GM12875 (cell line): ENCODE results near the gene MEIKIN.
A peak's percentile ranks its signal among the peaks of the same experiment; 100 is the strongest.

ENCODE experiments used
- H3K4me3 ChIP-seq: one replicate; pipeline ENCODE4 v1.5.1; 2011; ENCODE audit warnings: low read depth, low read length, control low read depth
- CTCF ChIP-seq: IDR thresholded peaks from 2 replicates; pipeline ENCODE4 v1.5.1; 2011; ENCODE audit warnings: low read depth, mild to moderate bottlenecking, control low read depth, inconsistent platforms, low read length, moderate library complexity, borderline replicate concordance; ENCODE audit not compliant: insufficient read depth

MEIKIN gene

GRCh38 chr5:131812371-131813160 is 132.9 kb downstream of the MEIKIN start:
- H3K4me3 ChIP-seq = no peak overlapping the region
- TF ChIP-seq CTCF = no peak

- TF ChIP-seq CTCF = peak; percentile 34; the same call in 1 of the 2 replicates
- no peak overlapping the region for H3K4me3 ChIP-seq
Measured at GRCh38 chr5:131810510-131811249, 134.8 kb downstream of the MEIKIN start.

DNA sequence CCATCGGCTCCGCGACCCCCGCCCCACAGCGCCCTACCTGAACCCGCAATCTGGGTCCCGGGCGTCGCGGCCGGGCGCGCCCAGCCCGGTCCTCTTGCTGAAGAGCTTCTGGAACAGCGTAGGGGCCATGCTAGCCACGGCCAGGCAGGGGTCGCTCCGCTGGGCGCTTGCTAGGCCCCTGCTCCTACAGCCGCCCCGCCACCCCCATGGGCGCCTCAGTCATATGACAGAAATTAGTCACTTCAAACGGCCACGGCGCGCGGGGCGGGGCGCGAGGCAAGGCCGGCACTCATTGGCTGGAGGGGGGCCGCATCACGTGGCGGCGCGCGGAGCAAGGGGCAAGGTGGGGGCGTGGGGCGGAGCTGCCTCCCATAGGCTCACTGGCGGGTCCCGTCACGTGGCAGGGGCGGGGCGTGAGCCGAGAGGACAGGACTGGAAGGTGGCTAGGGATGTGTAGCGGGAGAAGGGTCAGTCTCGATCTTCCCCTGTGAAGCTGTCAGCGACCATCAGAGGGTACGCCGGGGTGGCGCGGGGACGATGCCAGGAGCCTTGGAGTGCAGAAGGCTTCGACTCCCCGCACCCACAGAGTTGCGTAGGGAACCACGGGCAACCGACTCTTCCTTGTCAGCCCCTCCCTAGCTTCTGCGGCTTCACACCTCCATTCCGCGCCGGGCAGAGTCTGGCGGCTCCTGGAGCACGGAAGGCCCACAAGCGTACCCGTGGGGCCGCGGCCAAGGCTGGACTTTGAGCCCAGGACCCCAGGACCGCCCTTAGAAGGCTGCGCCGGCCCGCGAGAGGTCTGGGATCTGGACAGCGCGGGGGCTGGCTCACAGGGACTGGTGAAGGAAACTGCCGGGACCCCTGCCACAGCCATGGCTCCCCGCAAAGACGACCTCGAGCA is 148.4 kb downstream of the MEIKIN start, which contains the start of gene FNIP1:
TSS of gene FNIP1 (minus strand) at position 225 of the 901 bp plus-strand sequence. CDS start at position 129, 96 bp downstream.
- peak within 1 kb of the TSS; percentile 92 for H3K4me3 ChIP-seq
- TF ChIP-seq CTCF = no peak

DNA sequence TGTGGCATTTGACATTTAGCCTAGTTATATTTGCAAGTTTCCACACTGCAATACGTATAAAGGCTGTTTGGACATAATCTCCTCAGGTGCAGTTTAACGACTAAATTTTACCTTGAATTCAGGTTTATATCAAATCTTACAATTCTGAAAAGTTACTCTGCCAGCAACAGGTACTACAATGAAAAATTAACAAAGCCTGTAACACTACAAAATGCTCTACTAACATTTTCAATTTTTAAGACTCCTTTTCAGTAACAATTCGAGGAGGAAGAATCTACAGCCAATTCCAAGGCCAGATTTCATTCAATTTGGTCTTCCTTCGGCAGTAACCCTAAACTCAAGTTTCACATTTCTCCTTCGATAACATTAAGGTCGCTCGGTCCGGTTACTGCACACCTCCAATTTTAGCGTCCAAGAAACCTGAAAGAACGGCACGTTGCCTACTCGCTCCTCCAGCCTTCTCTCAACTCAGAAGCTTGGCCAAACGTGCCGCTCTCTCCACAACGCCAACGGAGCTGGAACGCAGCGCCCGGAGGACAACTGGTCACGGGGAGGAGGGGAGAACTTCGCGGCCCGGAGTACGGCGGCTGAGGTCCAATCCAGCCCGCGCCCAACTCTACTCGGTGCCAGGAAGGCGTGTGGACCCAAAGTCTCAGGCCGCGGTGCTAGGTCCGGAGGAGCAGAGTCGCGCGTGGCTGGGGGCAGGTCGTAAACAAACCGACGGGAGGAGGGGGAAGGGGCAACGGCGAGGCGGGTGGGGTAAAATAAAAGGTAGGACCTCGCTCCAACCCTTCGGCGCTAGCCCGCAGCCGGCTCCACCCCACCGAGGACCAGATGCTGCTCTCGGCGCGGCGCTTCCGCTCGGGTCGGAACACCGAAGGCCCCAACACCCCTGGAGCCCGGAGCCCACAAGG is 149.3 kb downstream of the MEIKIN start:
- H3K4me3 ChIP-seq = peak overlapping the region; percentile 92
- TF ChIP-seq CTCF = no peak

GRCh38 chr5:131795228-131795627 is 150.2 kb downstream of the MEIKIN start:
- H3K4me3 ChIP-seq = peak overlapping the region; percentile 92
- no peak for TF ChIP-seq CTCF

GRCh38 chr5:131794586-131794985 is 150.9 kb downstream of the MEIKIN start:
- TF ChIP-seq CTCF = no peak
- no peak overlapping the region for H3K4me3 ChIP-seq
